ENCODE data around the gene NOTCH2.

NOTCH2 gene

GRCh38 chr1:119912963-119913362 lies 156.5 kb downstream of the NOTCH2 start:
- Mint-ChIP-seq H3K27me3 (no peaks in the 10 kb centered on the region), H3K36me3 (peaks cover 30% of the 10 kb centered on the region), H3K4me1 (no peaks in the 10 kb centered on the region), H3K27ac (no peak overlapping the region), H3K4me3 (no peak overlapping the region), H3K9me3 (no peaks in the 10 kb centered on the region)

- no peak overlapping the region for H3K27ac Mint-ChIP-seq
- no peaks in the 10 kb centered on the region for H3K4me1 Mint-ChIP-seq
- H3K36me3 Mint-ChIP-seq, result peaks cover 26% of the 10 kb centered on the region
- H3K9me3 Mint-ChIP-seq, result no peaks in the 10 kb centered on the region
- peaks cover under 1% of the 10 kb centered on the region for H3K27me3 Mint-ChIP-seq
- H3K4me3 Mint-ChIP-seq, result no peak overlapping the region
Measured at GRCh38 chr1:119911775-119912174, 157.7 kb downstream of the NOTCH2 start.

- H3K4me1 Mint-ChIP-seq, result no peaks in the 10 kb centered on the region
- H3K27ac Mint-ChIP-seq, result no peak overlapping the region
- peaks cover 6% of the 10 kb centered on the region for H3K27me3 Mint-ChIP-seq
- H3K4me3 Mint-ChIP-seq, result no peak overlapping the region
- peaks cover 24% of the 10 kb centered on the region for H3K36me3 Mint-ChIP-seq
- H3K9me3 Mint-ChIP-seq, result peaks cover 5% of the 10 kb centered on the region
Measured at GRCh38 chr1:119910618-119911017, 158.8 kb downstream of the NOTCH2 start.

- Mint-ChIP-seq H3K4me3 (no peak overlapping the region), H3K27ac (no peak overlapping the region), H3K27me3 (peaks cover 6% of the 10 kb centered on the region), H3K9me3 (peaks cover 7% of the 10 kb centered on the region), H3K36me3 (peaks cover 21% of the 10 kb centered on the region), H3K4me1 (no peaks in the 10 kb centered on the region)
Measured at GRCh38 chr1:119909890-119910596, 159.4 kb downstream of the NOTCH2 start.

GRCh38 chr1:119908661-119909060 lies 160.8 kb downstream of the NOTCH2 start:
- Mint-ChIP-seq H3K36me3 (peaks cover 14% of the 10 kb centered on the region), H3K4me1 (no peaks in the 10 kb centered on the region), H3K27me3 (peaks cover 7% of the 10 kb centered on the region), H3K4me3 (no peak overlapping the region), H3K27ac (no peak overlapping the region), H3K9me3 (peaks cover 7% of the 10 kb centered on the region)

GRCh38 chr1:119906927-119907652 lies 162.4 kb downstream of the NOTCH2 start:
- no peaks in the 10 kb centered on the region for H3K4me1 Mint-ChIP-seq
- H3K9me3 Mint-ChIP-seq, result peaks cover 7% of the 10 kb centered on the region
- H3K4me3 Mint-ChIP-seq, result no peak overlapping the region
- no peak overlapping the region for H3K27ac Mint-ChIP-seq
- peaks cover 9% of the 10 kb centered on the region for H3K36me3 Mint-ChIP-seq
- peaks cover 12% of the 10 kb centered on the region for H3K27me3 Mint-ChIP-seq

GRCh38 chr1:119903443-119903835 lies 166.0 kb downstream of the NOTCH2 start:
- Mint-ChIP-seq H3K27ac (no peak overlapping the region), H3K4me1 (no peaks in the 10 kb centered on the region), H3K27me3 (peaks cover 12% of the 10 kb centered on the region), H3K9me3 (peaks cover 7% of the 10 kb centered on the region), H3K36me3 (peaks cover 9% of the 10 kb centered on the region), H3K4me3 (no peak overlapping the region)

GRCh38 chr1:119902775-119903442 lies 166.6 kb downstream of the NOTCH2 start:
- H3K9me3 Mint-ChIP-seq, result peaks cover 7% of the 10 kb centered on the region
- H3K27ac Mint-ChIP-seq, result no peak overlapping the region
- H3K36me3 Mint-ChIP-seq, result peaks cover 9% of the 10 kb centered on the region
- peaks cover 12% of the 10 kb centered on the region for H3K27me3 Mint-ChIP-seq
- H3K4me1 Mint-ChIP-seq, result no peaks in the 10 kb centered on the region
- H3K4me3 Mint-ChIP-seq, result no peak overlapping the region

GRCh38 chr1:119898981-119899720 lies 170.3 kb downstream of the NOTCH2 start:
- H3K9me3 Mint-ChIP-seq, result no peaks in the 10 kb centered on the region

GRCh38 chr1:119898530-119898929 lies 170.9 kb downstream of the NOTCH2 start:
- no peaks in the 10 kb centered on the region for H3K36me3 Mint-ChIP-seq

More at GRCh38 chr1:119898981-119899720, 170.3 kb downstream of the NOTCH2 start:
- H3K27ac Mint-ChIP-seq, result no peak overlapping the region
- H3K36me3 Mint-ChIP-seq, result peaks cover 2% of the 10 kb centered on the region
- H3K27me3 Mint-ChIP-seq, result peaks cover 9% of the 10 kb centered on the region
- no peak overlapping the region for H3K4me3 Mint-ChIP-seq
- no peaks in the 10 kb centered on the region for H3K4me1 Mint-ChIP-seq

GRCh38 chr1:119896303-119896702 lies 173.2 kb downstream of the NOTCH2 start, which contains the start of gene ADAM30:
TSS of gene ADAM30 (minus strand) at chr1:119896515. CDS start at chr1:119896336, 179 bp downstream.
- H3K27ac Mint-ChIP-seq, result no peak within 1 kb of the TSS
- H3K4me3 Mint-ChIP-seq, result no peak within 1 kb of the TSS
- H3K36me3 Mint-ChIP-seq, result no peaks in the 10 kb centered on the region
- H3K9me3 Mint-ChIP-seq, result no peaks in the 10 kb centered on the region
- H3K27me3 Mint-ChIP-seq, result peaks cover 5% of the 10 kb centered on the region
- peaks cover 11% of the 10 kb centered on the region for H3K4me1 Mint-ChIP-seq

More at GRCh38 chr1:119898530-119898929, 170.9 kb downstream of the NOTCH2 start:
- Mint-ChIP-seq H3K27me3 (peaks cover 8% of the 10 kb centered on the region), H3K4me3 (no peak overlapping the region), H3K27ac (no peak overlapping the region), H3K4me1 (peaks cover 5% of the 10 kb centered on the region), H3K9me3 (no peaks in the 10 kb centered on the region)

- H3K27me3 Mint-ChIP-seq, result peaks cover 7% of the 10 kb centered on the region
- no peak overlapping the region for H3K4me3 Mint-ChIP-seq
- H3K4me1 Mint-ChIP-seq, result peaks cover 11% of the 10 kb centered on the region
- no peaks in the 10 kb centered on the region for H3K9me3 Mint-ChIP-seq
- no peaks in the 10 kb centered on the region for H3K36me3 Mint-ChIP-seq
- H3K27ac Mint-ChIP-seq, result no peak overlapping the region
Measured at GRCh38 chr1:119895102-119895501, 174.4 kb downstream of the NOTCH2 start.

GRCh38 chr1:119893827-119894700 lies 175.4 kb downstream of the NOTCH2 start:
- peaks cover 8% of the 10 kb centered on the region for H3K27me3 Mint-ChIP-seq
- H3K4me1 Mint-ChIP-seq, result peaks cover 11% of the 10 kb centered on the region
- no peaks in the 10 kb centered on the region for H3K36me3 Mint-ChIP-seq
- no peak overlapping the region for H3K4me3 Mint-ChIP-seq
- H3K27ac Mint-ChIP-seq, result no peak overlapping the region
- H3K9me3 Mint-ChIP-seq, result no peaks in the 10 kb centered on the region

GRCh38 chr1:119893238-119893791 lies 176.1 kb downstream of the NOTCH2 start:
- Mint-ChIP-seq H3K4me3 (no peak overlapping the region), H3K27me3 (peaks cover 8% of the 10 kb centered on the region), H3K4me1 (peaks cover 11% of the 10 kb centered on the region), H3K36me3 (peaks cover 3% of the 10 kb centered on the region), H3K27ac (no peak overlapping the region), H3K9me3 (peaks cover 5% of the 10 kb centered on the region)

Data from activated naive CD4-positive, alpha-beta T cell treated with anti-CD3 and anti-CD28 coated beads, Interleukin-2, amount 50 U/mL, for 24 hours (primary cell).